Mucosa of gallbladder (tissue), 1 donor: Measurements from ENCODE around the gene TUBAL3. TPM values are rescaled to one million over a fixed set of nuclear protein-coding genes. Genes with fewer than 3 reads are reported as not detected.
"Not testable (repeated sequence)": the region's sequence is repeated elsewhere in the genome, so short reads cannot be mapped to it uniquely, and the experiment has no call there.

Experiments used
- DNase-seq: peaks from one replicate; pipeline ENCODE4 v3.0.0-alpha.2; 2020; ENCODE audit warnings: low spot score
- total RNA-seq: library from RNA; stranded (reverse); gene quantifications from one replicate; pipeline ENCODE4 v1.2.1, GENCODE V29; 2021
- donor health status: DM: no; HTN: no; CAD: no.

The TUBAL3 gene
- total RNA-seq, 1 donor from 2014 or later: 0.49 TPM

- DNase-seq: no peak
These were observed 19.1 kb upstream of the TUBAL3 start for GRCh38 chr10:5423771-5424170.

- no peak for DNase-seq
These were observed 15.0 kb upstream of the TUBAL3 start for GRCh38 chr10:5419466-5420094.

GRCh38 chr10:5418584-5418983, 14.0 kb upstream of the TUBAL3 start:
- DNase-seq: no peak

- no peak for DNase-seq
These were observed 12.4 kb upstream of the TUBAL3 start for GRCh38 chr10:5416981-5417380.

GRCh38 chr10:5413012-5413938, 8.6 kb upstream of the TUBAL3 start:
- DNase-seq: no peak

- DNase-seq: peak; percentile 93
These were observed 7.8 kb upstream of the TUBAL3 start, which contains the start of gene NET1 for GRCh38 chr10:5412277-5412941. Gene NET1 (plus strand): TSS chr10:5412557. CDS start chr10:5412693, 136 bp downstream.

GRCh38 chr10:5411941-5412276, 7.3 kb upstream of the TUBAL3 start:
- DNase-seq: no peak

GRCh38 chr10:5410787-5411186, 6.2 kb upstream of the TUBAL3 start:
- DNase-seq: not testable (repeated sequence)

- no peak for DNase-seq
These were observed 2.3 kb upstream of the TUBAL3 start for GRCh38 chr10:5406918-5407317.

- DNase-seq: no peak
These were observed 1.8 kb downstream of the TUBAL3 start for GRCh38 chr10:5402798-5403197.

GRCh38 chr10:5400468-5401240, 4.0 kb downstream of the TUBAL3 start:
- no peak for DNase-seq

- no peak for DNase-seq
These were observed 5.3 kb downstream of the TUBAL3 start for GRCh38 chr10:5399332-5399731.

- no peak for DNase-seq
These were observed 7.9 kb downstream of the TUBAL3 start for GRCh38 chr10:5396556-5397300.

GRCh38 chr10:5395168-5395567, 9.5 kb downstream of the TUBAL3 start:
- DNase-seq: no peak

- no peak for DNase-seq
These were observed 11.1 kb downstream of the TUBAL3 start for GRCh38 chr10:5393529-5393928.

GRCh38 chr10:5391790-5392189, 12.8 kb downstream of the TUBAL3 start:
- no peak for DNase-seq

- no peak for DNase-seq
These were observed 13.9 kb downstream of the TUBAL3 start for GRCh38 chr10:5390607-5391205.

GRCh38 chr10:5387169-5387568, 17.5 kb downstream of the TUBAL3 start:
- DNase-seq: no peak

GRCh38 chr10:5385224-5385623, 19.4 kb downstream of the TUBAL3 start:
- DNase-seq: no peak

- DNase-seq: no peak
These were observed 23.4 kb downstream of the TUBAL3 start for GRCh38 chr10:5381187-5381586.

- DNase-seq: not testable (repeated sequence)
These were observed 24.2 kb downstream of the TUBAL3 start for GRCh38 chr10:5380395-5380794.
